Muscle of back (tissue), 13 donors: ENCODE results near the gene SYT12. TPM values are rescaled to one million over a fixed set of nuclear protein-coding genes. Genes with fewer than 3 reads are reported as not detected.
"Not testable (repeated sequence)": the region's sequence is repeated elsewhere in the genome, so short reads cannot be mapped to it uniquely, and the experiment has no call there.

ENCODE experiments used
- DNase-seq, 3 donors: peaks; one replicate each; pipeline versions ENCODE4 v3.0.0 to v3.0.0-alpha.2; 2013
- long read RNA-seq, 9 donors: transcript quantifications; one replicate each; lab custom pipeline, GENCODE V29; 2026
- polyA plus RNA-seq, 10 donors: library from polyadenylated mRNA; unstranded; fragments of 120-200 nt; gene quantifications; one replicate each; pipeline ENCODE4 v1.2.1, GENCODE V29; 2013; ENCODE audit not compliant: insufficient read length in 10 of 10

SYT12 gene
- under 1 TPM in 9 of 10 donors, not detected in 1; 0.04 to 0.39 (median 0.11) TPM for polyA plus RNA-seq
- long read RNA-seq, donor 1, result 0 reads
- long read RNA-seq, donor 2, result 0 reads
- long read RNA-seq, donor 3, result 0 reads
- long read RNA-seq, donor 4, result 0 reads
- long read RNA-seq, donor 5, result 0 reads
- long read RNA-seq, donor 6, result 0 reads
- long read RNA-seq, donor 7, result 0 reads
- long read RNA-seq, donor 8, result 0 reads
- long read RNA-seq, donor 9, result 0 reads

DNA sequence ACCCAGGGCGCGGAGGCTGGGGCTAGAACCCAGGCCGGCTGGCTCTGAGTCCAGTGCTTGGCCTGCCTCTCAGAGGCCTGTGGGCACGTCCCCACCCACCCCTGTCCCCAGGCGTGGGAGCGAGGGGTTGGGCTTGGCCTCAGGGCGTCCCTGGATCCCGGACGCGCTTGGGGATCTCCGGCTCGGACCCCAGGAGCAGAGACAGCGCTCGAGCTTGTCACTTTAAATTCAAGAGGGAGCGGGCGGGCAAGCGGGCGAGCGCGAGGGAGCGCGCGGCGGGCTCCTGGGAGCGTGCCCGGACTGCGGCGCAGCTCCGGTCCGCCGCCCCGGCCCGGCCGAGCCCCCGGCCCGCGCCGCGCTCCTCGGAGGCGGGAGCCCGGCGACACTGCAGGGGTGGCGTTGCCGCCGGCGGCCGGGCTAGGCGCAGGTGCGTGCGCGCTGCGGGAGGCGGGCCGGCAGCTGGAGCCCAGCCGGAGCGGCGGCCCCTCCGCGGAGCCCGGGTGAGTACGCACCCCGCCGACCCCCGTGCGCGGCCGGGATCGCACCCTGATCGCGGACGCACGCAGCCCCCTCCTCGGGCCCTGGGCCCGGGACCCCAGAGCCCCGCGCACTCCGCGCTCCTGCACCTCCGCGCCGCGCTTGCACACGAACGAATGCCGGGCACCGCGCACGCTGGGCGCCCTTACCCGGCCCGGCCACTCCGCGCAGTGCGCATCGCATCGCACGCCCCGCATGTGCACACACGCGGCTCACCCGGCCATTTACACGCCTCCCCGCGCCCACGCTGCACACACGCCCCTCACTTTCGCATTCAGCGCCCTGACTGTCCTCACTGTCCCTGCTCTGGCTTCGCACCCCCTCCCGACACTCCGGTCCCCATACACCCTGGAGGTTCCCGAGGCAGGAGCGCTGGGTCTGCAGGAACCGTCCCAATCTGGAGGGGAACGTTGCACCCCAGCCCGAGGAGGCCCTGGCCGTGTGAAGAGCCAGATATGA lies at the start of gene SYT12:
TSS of gene SYT12 (plus strand) at position 174 of the 996 bp plus-strand sequence. CDS start 7,011 bp downstream, outside the sequence.
- peak in 1 of 3 donors; percentile 33 for DNase-seq

- DNase-seq, result no peak
Observed at GRCh38 chr11:66973956-66974580, 48.9 kb upstream of the SYT12 start.

- no peak for DNase-seq
Observed at GRCh38 chr11:66974724-66975404, 48.1 kb upstream of the SYT12 start, which contains the start of gene C11orf86. C11orf86 (plus strand) TSS chr11:66975304; CDS start chr11:66975363, 59 bp downstream.

DNA sequence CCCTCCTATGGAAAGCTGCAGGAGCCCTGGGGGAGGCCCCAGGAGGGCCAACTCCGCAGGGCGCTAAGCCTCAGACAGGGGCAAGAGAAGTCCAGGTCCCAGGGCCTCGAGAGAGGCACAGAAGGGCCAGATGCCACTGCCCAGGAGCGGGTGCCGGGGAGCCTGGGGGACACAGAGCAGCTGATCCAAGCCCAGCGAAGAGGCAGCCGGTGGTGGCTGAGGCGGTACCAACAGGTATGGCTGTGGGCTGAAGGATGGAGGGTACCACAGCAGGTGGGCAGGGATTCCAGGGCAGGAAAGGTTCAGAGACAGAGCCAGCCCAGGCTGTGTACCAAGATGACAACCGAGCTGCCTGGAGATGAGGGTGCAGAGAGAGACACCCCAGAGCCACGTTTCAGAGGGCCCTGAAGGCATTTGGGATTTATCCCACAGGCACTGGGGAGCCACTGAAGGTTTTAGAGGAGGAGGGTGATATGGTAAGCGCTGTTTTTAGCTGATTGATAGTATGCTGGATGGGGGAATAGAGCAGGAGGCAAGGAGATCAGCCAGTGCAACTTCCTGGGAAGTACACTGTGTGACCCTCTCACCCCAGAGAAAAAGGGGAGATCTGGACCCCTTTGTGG lies 47.4 kb upstream of the SYT12 start:
- no peak for DNase-seq

- no peak for DNase-seq
Observed at GRCh38 chr11:66976028-66976467, 46.9 kb upstream of the SYT12 start.

DNA sequence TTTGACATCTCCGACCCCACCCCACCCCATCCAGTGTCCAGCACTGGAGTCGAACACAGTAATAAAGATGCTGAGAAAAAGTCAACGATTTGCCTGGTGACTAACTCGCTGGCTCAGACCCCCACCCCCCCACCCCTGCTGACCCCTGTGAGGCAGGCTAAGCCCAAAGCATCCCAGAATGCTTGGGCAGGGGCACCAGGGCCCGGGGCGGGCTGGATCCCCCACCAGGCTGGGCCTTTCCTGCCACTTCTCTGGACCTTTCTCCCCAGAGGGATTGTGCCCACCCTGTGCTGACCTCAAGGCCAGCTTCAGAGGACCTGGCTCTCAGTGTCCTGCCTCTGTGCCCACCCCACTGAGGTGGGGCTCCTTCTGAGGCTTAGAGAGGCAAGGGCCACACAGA lies 46.0 kb upstream of the SYT12 start:
- DNase-seq, result no peak

- no peak for DNase-seq
Observed at GRCh38 chr11:66978229-66978628, 44.7 kb upstream of the SYT12 start.

- DNase-seq, result no peak
Observed at GRCh38 chr11:66978717-66979116, 44.2 kb upstream of the SYT12 start.

DNA sequence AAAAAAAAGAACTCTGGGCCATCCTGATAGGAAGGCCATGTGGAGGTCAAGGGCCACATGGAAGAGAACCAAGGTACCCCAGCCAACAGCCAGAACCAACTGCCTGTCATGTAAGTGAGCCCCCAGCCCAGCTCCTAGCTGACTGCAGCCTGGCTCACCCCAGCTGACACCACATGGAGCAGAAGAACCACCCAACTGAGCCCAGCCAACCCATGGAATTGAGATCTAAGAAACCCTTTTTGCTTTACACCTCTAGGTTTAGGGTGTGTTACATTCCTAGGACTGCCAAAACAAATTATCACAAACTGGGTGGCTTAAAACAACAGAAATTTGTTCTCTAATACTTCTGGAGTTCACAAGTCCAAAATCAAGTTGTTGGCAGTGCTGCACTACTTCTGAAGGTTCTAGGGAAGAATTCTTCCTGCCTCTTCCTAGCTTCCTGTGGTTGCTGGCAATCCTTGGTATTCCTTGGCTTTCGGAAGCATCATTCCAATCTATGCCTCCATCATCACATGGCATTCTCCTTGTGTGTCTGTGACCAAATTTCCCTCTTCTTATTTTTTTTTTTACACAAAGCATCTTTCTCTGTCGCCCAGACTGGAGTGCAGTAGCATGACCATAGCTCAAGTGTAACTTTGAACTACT lies 43.5 kb upstream of the SYT12 start:
- DNase-seq, result no peak

DNA sequence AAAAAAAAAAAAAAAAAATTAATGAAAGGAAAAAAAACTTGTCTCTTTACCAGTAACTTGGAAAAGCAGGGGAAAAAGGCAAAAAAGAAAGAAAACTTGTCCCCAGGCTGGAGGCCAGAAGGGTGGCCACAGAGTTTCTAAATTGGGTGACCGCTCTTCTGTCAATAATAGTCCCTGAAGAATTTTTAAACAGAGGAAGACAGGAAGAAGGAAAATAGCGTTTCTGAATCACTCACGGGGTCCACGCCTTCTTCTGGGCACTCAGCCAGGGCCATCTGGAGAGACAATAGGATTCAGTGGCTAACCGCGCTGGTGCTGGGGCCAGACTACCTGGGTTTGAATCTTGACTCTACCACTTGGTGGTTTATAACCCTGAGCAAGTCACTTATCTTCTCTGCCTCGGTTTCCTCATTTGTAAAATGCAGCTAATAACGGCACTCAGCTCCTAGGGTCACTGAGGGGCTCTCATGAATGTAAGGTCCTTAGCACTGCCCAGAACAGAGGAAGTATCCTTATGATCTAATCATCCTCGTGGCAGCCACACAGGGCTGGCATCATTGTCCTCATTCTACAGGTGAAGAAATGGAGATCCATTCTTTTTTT lies 40.9 kb upstream of the SYT12 start:
- DNase-seq, result peak; percentile 87 to 92 (median 90)

DNA sequence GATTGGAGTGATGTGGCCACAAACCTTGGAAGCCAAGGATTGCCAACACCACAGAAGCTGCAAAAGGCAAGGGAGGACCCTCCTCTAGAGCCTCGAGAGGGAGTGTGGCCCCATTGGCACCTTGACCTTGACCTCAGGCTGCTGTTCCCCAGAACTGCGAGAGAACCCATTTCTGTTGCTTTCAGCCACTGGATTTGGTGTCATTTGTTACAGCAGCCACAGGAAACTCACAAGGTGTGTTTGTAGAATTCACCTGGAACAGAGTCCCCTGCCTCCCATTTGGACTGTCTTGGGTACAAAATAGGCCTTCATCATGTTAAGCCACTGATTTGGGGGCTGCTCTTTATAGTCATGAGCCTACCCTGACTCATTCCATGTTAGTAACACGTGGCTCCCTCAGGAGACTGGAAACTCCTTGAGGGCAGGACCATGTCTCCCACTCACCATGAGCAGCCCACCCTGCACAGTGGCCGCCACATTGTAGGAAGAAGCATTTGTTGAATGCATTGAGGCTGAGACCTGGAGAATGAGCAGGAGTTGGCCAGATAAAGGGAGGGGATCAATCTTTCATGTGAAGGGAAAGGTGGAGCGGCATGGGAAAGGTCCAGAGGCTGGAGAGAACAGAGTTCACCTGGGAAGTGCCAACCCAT lies 39.5 kb upstream of the SYT12 start:
- no peak for DNase-seq

DNA sequence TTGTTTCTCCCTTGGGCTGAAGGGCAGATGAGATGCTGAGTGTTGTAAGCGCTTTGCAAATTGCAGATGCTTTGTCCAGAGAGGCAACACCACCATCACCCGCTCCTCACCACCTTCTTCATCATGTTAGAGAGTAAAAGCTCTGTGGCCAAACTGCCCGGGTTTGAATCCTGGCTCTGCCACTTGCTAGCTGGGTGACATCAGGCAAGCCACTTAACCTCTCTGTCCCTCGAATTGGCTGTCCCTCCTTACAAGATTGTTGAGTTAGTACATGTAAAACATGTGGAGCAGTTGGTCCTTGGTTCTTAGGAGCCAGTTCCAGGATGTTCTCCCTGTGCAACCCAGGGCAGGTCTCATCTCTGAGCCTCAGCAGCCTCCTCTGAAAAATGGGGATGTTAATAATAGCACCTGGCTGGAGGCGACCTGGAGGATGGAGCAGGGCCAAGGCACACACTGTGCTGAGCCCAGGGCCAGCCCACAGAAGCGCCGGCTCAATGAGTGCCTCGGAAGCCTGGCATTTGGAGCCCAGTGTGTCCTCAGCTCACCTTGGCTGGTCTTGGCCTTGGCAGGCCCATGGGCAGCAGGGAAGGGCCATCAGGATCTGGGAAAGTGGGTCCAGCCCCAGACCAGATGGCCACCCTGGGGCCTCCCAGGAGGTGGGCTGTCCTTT lies 37.3 kb upstream of the SYT12 start:
- DNase-seq, result no peak

DNA sequence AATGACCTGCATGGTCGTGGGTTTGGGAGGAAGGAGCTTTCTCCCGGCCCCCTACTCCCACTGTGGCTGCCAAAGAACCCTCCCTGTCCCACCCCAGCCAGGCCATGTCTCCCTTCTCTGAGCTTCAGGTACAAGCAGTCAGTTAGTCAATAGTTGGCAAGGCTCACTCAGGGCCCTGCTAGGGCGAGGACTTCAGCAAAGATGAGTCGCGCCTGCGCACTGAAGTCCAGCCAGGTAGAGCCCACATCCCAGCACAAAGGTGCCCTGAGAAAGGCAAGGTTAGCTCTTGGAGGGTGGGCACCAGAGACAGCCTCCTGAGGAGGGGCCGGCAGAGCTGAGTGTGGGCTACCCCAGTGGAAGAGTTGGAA lies 36.8 kb upstream of the SYT12 start:
- no peak for DNase-seq

GRCh38 chr11:66987158-66987620 lies 35.7 kb upstream of the SYT12 start:
- no peak for DNase-seq

DNA sequence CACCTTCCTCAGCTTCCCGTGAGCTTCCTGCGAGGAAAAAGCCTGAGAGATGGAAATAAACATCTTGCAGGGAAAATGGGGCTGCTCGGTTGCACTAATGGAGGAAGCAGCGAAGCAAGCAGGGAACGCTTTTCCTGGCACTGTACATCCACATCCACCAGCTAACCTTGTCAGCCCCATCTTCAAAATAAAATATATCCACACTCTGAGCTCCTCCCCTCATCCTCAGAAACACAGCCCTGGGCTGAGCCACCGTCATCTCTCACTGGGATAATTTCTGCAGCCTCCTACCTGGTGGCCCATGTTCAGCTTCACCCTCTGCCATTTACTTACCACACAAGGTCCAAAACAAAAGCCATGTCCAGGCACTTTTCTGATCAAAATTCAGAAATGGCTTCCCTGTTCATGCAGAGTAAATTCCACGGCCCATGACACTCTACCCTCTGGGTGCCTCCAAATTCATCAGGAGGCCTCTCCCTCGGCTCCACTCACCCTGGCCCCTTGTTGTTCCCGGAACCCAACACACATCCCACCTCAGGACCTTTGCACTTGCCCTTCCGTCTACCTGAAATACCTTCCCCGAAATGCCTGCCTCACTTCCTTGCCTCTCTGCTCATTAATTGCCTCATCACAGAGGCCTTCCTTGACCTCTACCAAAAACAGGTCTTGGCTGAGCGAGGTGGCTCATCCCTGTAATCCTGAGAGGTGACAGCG lies 34.9 kb upstream of the SYT12 start:
- no peak for DNase-seq

DNA sequence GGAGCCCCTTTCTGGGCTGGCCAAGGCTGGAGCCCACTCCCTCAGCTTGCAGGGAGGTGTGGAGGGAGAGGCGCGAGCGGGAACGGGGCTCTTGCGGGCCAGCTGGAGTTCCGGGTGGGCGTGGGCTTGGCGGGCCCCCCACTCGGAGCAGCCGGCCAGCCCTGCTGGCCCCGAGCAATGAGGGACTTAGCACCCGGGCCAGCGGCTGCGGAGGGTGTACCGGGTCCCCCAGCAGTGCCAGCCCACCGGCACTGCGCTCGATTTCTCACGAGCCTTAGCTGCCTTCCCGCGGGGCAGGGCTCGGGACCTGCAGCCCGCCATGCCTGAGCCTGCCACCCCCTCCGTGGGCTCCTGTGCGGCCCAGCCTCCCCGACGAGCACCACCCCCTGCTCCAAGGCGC lies 34.2 kb upstream of the SYT12 start:
- DNase-seq, result not testable (repeated sequence)

GRCh38 chr11:66989360-66989759 lies 33.6 kb upstream of the SYT12 start:
- not testable (repeated sequence) for DNase-seq

DNA sequence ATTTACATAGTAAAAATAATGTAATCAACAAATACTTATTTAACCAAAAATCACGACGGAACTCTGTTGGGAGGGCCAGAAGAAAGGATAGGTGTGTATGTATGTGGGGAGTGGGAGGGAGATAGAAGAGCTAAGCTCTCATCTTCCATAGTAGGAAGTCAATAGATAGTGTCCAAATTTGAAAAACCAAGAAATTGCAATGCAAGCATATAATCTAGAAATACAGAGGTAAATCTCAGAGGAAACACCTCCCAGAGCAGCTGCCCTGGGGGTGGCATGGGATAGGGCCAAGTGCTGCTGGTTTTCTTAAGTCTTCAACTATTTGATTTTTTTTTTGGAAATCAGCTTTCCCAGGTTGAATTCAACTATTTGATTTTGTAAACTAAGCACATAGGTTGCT lies 30.9 kb upstream of the SYT12 start:
- no peak for DNase-seq
